Transverse colon (tissue), 4 donors: ENCODE data around the gene ATG7. TPM values are rescaled to one million over a fixed set of nuclear protein-coding genes. Genes with fewer than 3 reads are reported as not detected.

Experiments used
- DNase-seq: peaks from one replicate; pipeline ENCODE4 v3.0.0-alpha.2; 2019
- H3K27ac ChIP-seq, 4 donors: fragments of 200-600 bp; sonication (generic); 2 replicates each; pipeline ENCODE4 v1.5.1; 2016 to 2018; ENCODE audit warnings: inconsistent platforms in 4 of 4
- H3K27me3 ChIP-seq: fragments of 200-600 bp; sonication (generic); 2 replicates; pipeline ENCODE4 v1.5.1; 2017; ENCODE audit warnings: inconsistent platforms
- H3K36me3 ChIP-seq, 4 donors: fragments of 200-600 bp; sonication (generic); 2 replicates each; pipeline ENCODE4 v1.5.1; 2017 to 2019; ENCODE audit warnings: inconsistent platforms in 4 of 4
- H3K4me1 ChIP-seq, 4 donors: fragments of 200-600 bp; sonication (generic); 2 replicates each; pipeline ENCODE4 v1.5.1; 2017 to 2020; ENCODE audit warnings: inconsistent platforms in 4 of 4
- H3K4me3 ChIP-seq, 4 donors: fragments of 200-600 bp; sonication (generic); 1 replicate in 1 of 4; 2 replicates in 3 of 4; pipeline versions ENCODE4 v1.5.1 to v1.6.1; 2017 to 2019; ENCODE audit warnings: inconsistent platforms in 4 of 4
- H3K9me3 ChIP-seq, 2 donors: fragments of 200-600 bp; sonication (generic); 2 replicates each; pipeline ENCODE4 v1.5.1; 2017 to 2019; ENCODE audit warnings: inconsistent platforms in 2 of 2
- EP300 ChIP-seq: sonication (generic); formaldehyde crosslinking; IDR thresholded peaks from one replicate; pipeline ENCODE4 v1.6.1; 2017; ENCODE audit warnings: antibody characterized with exemption, low read depth
- POLR2A ChIP-seq: fragments of 450-650 bp; IDR thresholded peaks from one replicate; pipeline ENCODE4 v1.6.1; 2016; ENCODE audit warnings: antibody characterized with exemption, mild to moderate bottlenecking, moderate library complexity
- POLR2AphosphoS5 ChIP-seq, 3 donors: sonication (generic); formaldehyde crosslinking; IDR thresholded peaks; one replicate each; pipeline ENCODE4 v1.6.1; 2016; ENCODE audit warnings: antibody characterized with exemption in 3 of 3
- WGBS, 2 donors: methylation state at CpG; one replicate each; pipeline ENCODE4 v1.1.5; 2018; ENCODE audit warnings: low coverage in 1 of 2; 5-methylcytosine and 5-hydroxymethylcytosine counted together
- in situ Hi-C, 4 donors: fragments of 200-750 bp; cut with MboI; loops; one replicate each; pipeline versions ENCODE4 v1.15.0 to v1.15.1; 2017; ENCODE audit warnings: low sequenced_read_pairs in 3 of 4, low pct_ligation_motif_present in 1 of 4, low pct_unique_long_range_greater_than_20kb in 1 of 4
- intact Hi-C: fragments of 100-400 bp; cut with DNase I; formaldehyde crosslinking; loops from one replicate; pipeline ENCODE4 v1.15.1; 2023; ENCODE audit warnings: low total_unique reads
- total RNA-seq, 4 donors: library from RNA; depleted of rRNA; stranded (reverse); fragments of >200 nt; gene quantifications; one replicate each; pipeline ENCODE4 v1.1.0, GENCODE V29; 2016
- TF ChIP-seq, protein P1 (sequence below), 5 experiments: fragments of 200-600 bp in 3 of 5; fragments of 450-650 bp in 2 of 5; sonication (generic) in 3 of 5; IDR thresholded peaks; 1 replicate in 2 of 5; 2 replicates in 3 of 5; pipeline ENCODE4 v1.5.1; 2016 to 2017; ENCODE audit warnings: antibody characterized with exemption in 5 of 5, inconsistent platforms in 3 of 5, mild to moderate bottlenecking in 2 of 5, moderate library complexity in 1 of 5

ATG7 gene
- total RNA-seq, 4 donors from 2014 or later: 44.5 to 122 (median 75.0) TPM

DNA sequence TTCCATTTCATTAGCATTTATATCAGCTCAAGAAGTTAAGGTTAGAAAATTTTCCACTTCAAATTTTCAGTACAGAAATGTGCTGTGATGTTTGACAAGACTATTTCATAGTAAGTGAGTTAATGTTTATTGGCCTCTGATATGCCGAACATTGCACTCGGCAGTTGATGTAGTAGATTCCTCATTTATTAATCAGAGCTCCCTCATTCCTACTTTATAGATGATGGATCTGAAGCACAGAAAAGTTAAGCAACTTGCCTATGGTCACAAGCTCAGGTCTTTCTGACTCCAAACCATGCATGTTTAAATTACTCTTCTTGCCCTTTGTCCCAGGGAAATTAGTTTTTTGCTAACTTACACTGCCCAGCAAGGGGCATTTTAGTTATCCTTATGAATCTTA, 92.0 kb downstream of the ATG7 start:
- H3K9me3 ChIP-seq: no peaks in the 10 kb centered on the region
- H3K27ac ChIP-seq: no peak overlapping the region
- 83 to 90% methylated on average over 2 of the region's 2 CpGs for WGBS, 2 donors
- H3K36me3 ChIP-seq: peaks cover 0 to 47% (median 16%) of the 10 kb centered on the region in 4 donors
- DNase-seq: no peak
- intact Hi-C loops (no loop called here), in situ Hi-C loops (no loop called here)
- peaks cover 0 to 13% (median 0%) of the 10 kb centered on the region in 4 donors for H3K4me1 ChIP-seq
- H3K4me3 ChIP-seq: no peak overlapping the region
- no peaks in the 10 kb centered on the region for H3K27me3 ChIP-seq
- TF ChIP-seq EP300 (no peak), POLR2A (no peak), POLR2AphosphoS5 (IDR thresholded peaks at IDR 0.05) (no peak)
- TF ChIP-seq, protein P1, sequence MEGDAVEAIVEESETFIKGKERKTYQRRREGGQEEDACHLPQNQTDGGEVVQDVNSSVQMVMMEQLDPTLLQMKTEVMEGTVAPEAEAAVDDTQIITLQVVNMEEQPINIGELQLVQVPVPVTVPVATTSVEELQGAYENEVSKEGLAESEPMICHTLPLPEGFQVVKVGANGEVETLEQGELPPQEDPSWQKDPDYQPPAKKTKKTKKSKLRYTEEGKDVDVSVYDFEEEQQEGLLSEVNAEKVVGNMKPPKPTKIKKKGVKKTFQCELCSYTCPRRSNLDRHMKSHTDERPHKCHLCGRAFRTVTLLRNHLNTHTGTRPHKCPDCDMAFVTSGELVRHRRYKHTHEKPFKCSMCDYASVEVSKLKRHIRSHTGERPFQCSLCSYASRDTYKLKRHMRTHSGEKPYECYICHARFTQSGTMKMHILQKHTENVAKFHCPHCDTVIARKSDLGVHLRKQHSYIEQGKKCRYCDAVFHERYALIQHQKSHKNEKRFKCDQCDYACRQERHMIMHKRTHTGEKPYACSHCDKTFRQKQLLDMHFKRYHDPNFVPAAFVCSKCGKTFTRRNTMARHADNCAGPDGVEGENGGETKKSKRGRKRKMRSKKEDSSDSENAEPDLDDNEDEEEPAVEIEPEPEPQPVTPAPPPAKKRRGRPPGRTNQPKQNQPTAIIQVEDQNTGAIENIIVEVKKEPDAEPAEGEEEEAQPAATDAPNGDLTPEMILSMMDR (IDR thresholded peaks at IDR 0.05): no peak

DNA sequence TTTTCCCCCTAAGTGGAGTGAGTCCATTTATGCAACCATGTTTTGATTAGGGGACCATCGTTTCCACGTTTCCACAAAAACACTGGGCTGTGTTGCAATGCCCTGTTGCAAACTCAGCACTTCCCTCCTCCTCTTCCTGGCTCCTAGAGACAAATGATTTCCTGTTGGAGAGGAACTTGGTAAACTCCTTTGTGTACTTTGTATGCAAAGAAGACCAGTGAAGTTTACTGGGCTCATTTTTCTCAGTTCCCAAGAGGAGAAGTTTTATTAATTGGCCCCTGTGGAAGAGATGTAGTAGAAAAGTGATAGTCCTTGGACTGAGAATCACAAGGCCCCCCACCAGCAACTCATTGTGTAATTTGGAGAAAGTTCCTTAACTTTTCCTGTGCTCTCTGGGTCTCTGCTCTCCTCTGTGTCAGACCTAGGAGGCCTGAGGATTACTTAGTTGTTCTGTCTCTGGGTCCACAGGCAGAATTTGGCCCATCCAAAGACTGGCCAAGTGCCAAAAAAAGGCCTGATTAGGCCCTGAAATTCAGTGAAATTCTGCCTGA, 95.0 kb downstream of the ATG7 start:
- WGBS, 2 donors: 22% methylated on average over 2 of the region's 2 CpGs; no CpG with 5 or more reads in 1 of the 2 donors
- Histone ChIP-seq H3K4me3 (no peak overlapping the region), H3K4me1 (peaks cover 0 to 15% (median 0%) of the 10 kb centered on the region in 4 donors), H3K9me3 (no peaks in the 10 kb centered on the region), H3K27ac (peak overlapping the region; percentile 39 to 68 (median 62)), H3K27me3 (no peaks in the 10 kb centered on the region), H3K36me3 (peaks cover 0 to 20% (median 3%) of the 10 kb centered on the region in 4 donors)
- in situ Hi-C loops (no loop called here), intact Hi-C loops (no loop called here)
- peak; percentile 25 for DNase-seq
- TF ChIP-seq, protein P1 (IDR thresholded peaks at IDR 0.05): no peak
- peak in 2 of 3 donors; percentile 26 to 38 for TF ChIP-seq POLR2AphosphoS5 (IDR thresholded peaks at IDR 0.05)
- TF ChIP-seq POLR2A: no peak
- no peak for TF ChIP-seq EP300

DNA sequence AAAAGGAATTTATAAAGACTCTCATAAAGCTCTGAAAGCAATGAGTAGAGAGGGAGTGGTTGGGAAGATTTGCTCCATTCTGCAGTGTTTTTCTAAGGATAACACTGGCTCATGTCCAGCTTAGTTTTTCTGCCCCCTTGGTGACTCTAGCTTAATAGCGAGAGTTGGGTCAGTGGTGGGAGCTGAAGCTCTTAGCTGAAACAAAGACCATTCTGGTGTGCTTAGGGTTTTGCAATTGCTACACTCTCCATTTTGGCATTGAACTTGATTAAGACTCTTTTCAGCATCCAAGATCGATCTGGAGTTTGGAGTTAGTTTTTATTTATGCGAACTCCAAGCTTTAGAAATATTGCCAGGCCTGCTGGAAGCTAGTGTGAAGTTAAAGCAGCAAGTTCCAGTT, 98.0 kb downstream of the ATG7 start:
- intact Hi-C loops: no loop called here
- 89 to 92% methylated on average over 2 to 3 of the region's 3 CpGs for WGBS, 2 donors
- Histone ChIP-seq H3K9me3 (no peaks in the 10 kb centered on the region), H3K36me3 (peaks cover 0 to 7% (median 2%) of the 10 kb centered on the region in 4 donors), H3K27me3 (no peaks in the 10 kb centered on the region), H3K4me3 (no peak overlapping the region), H3K27ac (no peak overlapping the region), H3K4me1 (peaks cover 0 to 15% (median 0%) of the 10 kb centered on the region in 4 donors)
- in situ Hi-C loops: no loop called here
- TF ChIP-seq, protein P1 (IDR thresholded peaks at IDR 0.05): no peak
- no peak for TF ChIP-seq EP300
- no peak for DNase-seq

DNA sequence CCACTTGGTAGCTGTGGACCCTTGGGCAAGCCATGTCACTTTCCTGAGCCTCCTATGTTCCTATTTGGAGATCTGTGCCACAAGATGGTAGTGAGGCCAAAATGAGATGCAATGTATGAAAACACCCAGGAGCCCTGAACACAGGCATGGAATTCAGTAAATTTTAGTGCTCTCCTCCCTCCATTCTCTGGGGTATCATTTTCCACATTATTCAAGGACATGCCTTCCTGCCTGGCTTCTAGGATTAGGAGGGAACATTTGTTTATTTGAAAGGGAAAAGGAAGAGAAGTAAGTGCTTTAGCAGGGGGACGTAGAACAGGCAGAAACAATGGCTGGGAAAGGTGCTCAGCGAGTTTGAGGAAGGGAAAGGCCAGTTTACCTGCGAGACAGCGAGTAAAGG, 98.8 kb downstream of the ATG7 start:
- intact Hi-C loops (no loop called here), in situ Hi-C loops (no loop called here)
- no peaks in the 10 kb centered on the region for H3K9me3 ChIP-seq
- H3K36me3 ChIP-seq: peaks cover 0 to 7% (median 0%) of the 10 kb centered on the region in 4 donors
- peaks cover 0 to 15% (median 0%) of the 10 kb centered on the region in 4 donors for H3K4me1 ChIP-seq
- H3K27me3 ChIP-seq: no peaks in the 10 kb centered on the region
- H3K4me3 ChIP-seq: no peak overlapping the region
- TF ChIP-seq, protein P1 (IDR thresholded peaks at IDR 0.05): no peak
- no peak for TF ChIP-seq EP300
- no peak for TF ChIP-seq POLR2AphosphoS5 (IDR thresholded peaks at IDR 0.05)
- no peak for TF ChIP-seq POLR2A
- 86 to 92% methylated on average over 4 of the region's 4 CpGs for WGBS, 2 donors
- no peak for DNase-seq
- no peak overlapping the region for H3K27ac ChIP-seq
